Measurements from ENCODE around the gene THOC2. TPM values are rescaled to one million over a fixed set of nuclear protein-coding genes. Genes with fewer than 3 reads are reported as not detected.

THOC2 gene
- total and polyA plus RNA-seq, 2 of the 8 experiments (the other 6 are each of a cell fraction or from before 2014, with no cell fraction given): 32.7 to 68.8 TPM

DNA sequence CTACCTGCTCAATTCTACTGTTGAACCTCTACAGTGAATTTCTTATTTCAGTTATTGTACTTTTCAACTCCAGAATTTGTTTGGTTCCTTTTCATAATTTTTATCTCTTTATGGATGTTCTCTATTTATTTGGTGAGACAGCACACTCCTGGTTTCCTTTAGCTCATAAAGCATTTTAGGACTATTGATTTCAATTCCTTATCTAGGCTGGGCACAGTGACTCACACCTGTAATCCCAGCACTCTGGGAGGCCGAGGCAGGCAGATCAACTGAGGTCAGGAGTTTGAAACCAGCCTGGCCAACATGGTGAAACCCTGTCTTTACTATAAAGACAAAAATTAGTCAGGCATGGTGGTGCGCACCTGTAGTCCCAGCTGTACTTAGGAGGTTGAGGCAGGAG lies 57.7 kb downstream of the THOC2 start:
- no peak overlapping the region for H2AFZ ChIP-seq (ENCODE audit: low read length)
- no peak overlapping the region for H3K23ac ChIP-seq (ENCODE audit: insufficient read length)
- no peak overlapping the region for H3K14ac ChIP-seq (ENCODE audit: insufficient read length)
- FAIRE-seq: no peak
- no peak overlapping the region for H4K8ac ChIP-seq (ENCODE audit: extremely low read depth, insufficient read depth, low read length)
- WGBS, 2 experiments (ENCODE audit: extremely low coverage in 1 of 2, insufficient coverage in 1 of 2, insufficient read length in 1 of 2, insufficient replicate concordance in 2 of 2, low coverage in 1 of 2, low lambda C conversion rate in 2 of 2, missing lambda C conversion rate in 1 of 2): 95% methylated on average over 2 of the region's 2 CpGs; no CpG with 5 or more reads in 1 of the 2 experiments
- no peak overlapping the region for H2BK120ac ChIP-seq (replicated peaks; ENCODE audit: low read depth, low read length)
- no peak overlapping the region for H4K91ac ChIP-seq (replicated peaks; ENCODE audit: insufficient read length, low read length)
- POLR2A ChIA-PET (ENCODE audit: partially characterized antibody): interaction anchor here (0.7 kb wide), 1 partner anchor 221 kb away, joined by 3 read pairs; no protein-coding TSS in a partner anchor
- no peak overlapping the region for H3K4me3 ChIP-seq (ENCODE audit: extremely low read depth in 1 of 4, insufficient read depth in 2 of 4, low read depth in 3 of 4, low read length in 4 of 4)
- no peak overlapping the region for H3K18ac ChIP-seq (ENCODE audit: extremely low read depth, low read length)
- H3K56ac ChIP-seq (replicated peaks; ENCODE audit: insufficient read length, low read depth, low read length): no peak overlapping the region
- no peaks in the 10 kb centered on the region for H4K20me1 ChIP-seq (replicated peaks in 1 of 2; ENCODE audit: control insufficient read depth in 1 of 2, insufficient read depth in 2 of 2, low read length in 2 of 2)
- no peaks in the 10 kb centered on the region for H3K9me3 ChIP-seq (ENCODE audit: insufficient read depth in 2 of 2, low read depth in 1 of 2, low read length in 1 of 2)
- no peak overlapping the region for H2AK5ac ChIP-seq (ENCODE audit: low read depth, low read length)
- no peaks in the 10 kb centered on the region for H3K4me1 ChIP-seq (replicated peaks in 1 of 4; ENCODE audit: control insufficient read depth in 3 of 4, insufficient read depth in 4 of 4, low read length in 3 of 4)
- H3K36me3 ChIP-seq (ENCODE audit: control insufficient read depth in 2 of 4, insufficient read depth in 4 of 4, low read length in 3 of 4): peaks cover 0 to 16% (median 1%) of the 10 kb centered on the region in 4 experiments; a peak in 3 of 8 replicates
- H4K5ac ChIP-seq (ENCODE audit: insufficient read length, low read depth, low read length): no peak overlapping the region
- H3K9ac ChIP-seq (replicated peaks in 1 of 4; ENCODE audit: extremely low read depth in 1 of 4, low read depth in 3 of 4, low read length in 3 of 4): no peak overlapping the region
- H2BK20ac ChIP-seq (ENCODE audit: low read length): no peak overlapping the region
- no peak overlapping the region for H2BK5ac ChIP-seq (ENCODE audit: low read depth, low read length)
- no peak overlapping the region for H3K4me2 ChIP-seq (ENCODE audit: insufficient read depth in 1 of 2, low read depth in 2 of 2, low read length in 2 of 2)
- H3K79me1 ChIP-seq (ENCODE audit: low read depth, low read length): no peaks in the 10 kb centered on the region
- H2BK12ac ChIP-seq (ENCODE audit: low read depth, low read length): no peak overlapping the region
- CTCF ChIA-PET (ENCODE audit: partially characterized antibody): no interaction called here
- no peak overlapping the region for H3K27ac ChIP-seq (ENCODE audit: low read depth, low read length)
- no peaks in the 10 kb centered on the region for H3K23me2 ChIP-seq (ENCODE audit: low read depth, low read length)
- H3K4ac ChIP-seq (replicated peaks; ENCODE audit: insufficient read length, low read depth, low read length): no peak overlapping the region
- H2BK15ac ChIP-seq (ENCODE audit: low read length): no peak overlapping the region
- no peaks in the 10 kb centered on the region for H3K27me3 ChIP-seq (replicated peaks in 1 of 4; ENCODE audit: control insufficient read depth in 3 of 4, extremely low read depth in 1 of 4, insufficient read depth in 3 of 4, low read length in 3 of 4)
- H3K79me2 ChIP-seq (ENCODE audit: control insufficient read depth in 1 of 2, insufficient read depth in 2 of 2, low read length in 2 of 2): no peaks in the 10 kb centered on the region
- no peak for DNase-seq (ENCODE audit: low read depth in 1 of 2, low spot score in 2 of 2)
- no peak for TF ChIP-seq BRCA1 (IDR thresholded peaks at IDR 0.05; ENCODE audit: low read depth, low read length)
- TF ChIP-seq SIX5 (IDR thresholded peaks at IDR 0.05; ENCODE audit: low read depth, low read length): no peak
- TF ChIP-seq EGR1 (IDR thresholded peaks at IDR 0.05; ENCODE audit: borderline replicate concordance, low read depth, low read length): no peak
- TF ChIP-seq HDAC6 (IDR thresholded peaks at IDR 0.05; ENCODE audit: low read depth, low read length): no peak
- TF ChIP-seq KDM1A (IDR thresholded peaks at IDR 0.05; ENCODE audit: borderline replicate concordance, low read length): no peak
- no peak for TF ChIP-seq NRF1 (IDR thresholded peaks at IDR 0.05; ENCODE audit: low read depth, low read length)
- TF ChIP-seq SP4 (IDR thresholded peaks at IDR 0.05; ENCODE audit: low read length): no peak
- TF ChIP-seq RXRA (IDR thresholded peaks at IDR 0.05; ENCODE audit: insufficient read depth, low read depth, low read length): no peak
- no peak for TF ChIP-seq CREB1 (IDR thresholded peaks at IDR 0.05)
- no peak for TF ChIP-seq BACH1 (IDR thresholded peaks at IDR 0.05; ENCODE audit: low read length)
- TF ChIP-seq TEAD4 (IDR thresholded peaks at IDR 0.05; ENCODE audit: low read depth, low read length): no peak
- TF ChIP-seq, protein P1, sequence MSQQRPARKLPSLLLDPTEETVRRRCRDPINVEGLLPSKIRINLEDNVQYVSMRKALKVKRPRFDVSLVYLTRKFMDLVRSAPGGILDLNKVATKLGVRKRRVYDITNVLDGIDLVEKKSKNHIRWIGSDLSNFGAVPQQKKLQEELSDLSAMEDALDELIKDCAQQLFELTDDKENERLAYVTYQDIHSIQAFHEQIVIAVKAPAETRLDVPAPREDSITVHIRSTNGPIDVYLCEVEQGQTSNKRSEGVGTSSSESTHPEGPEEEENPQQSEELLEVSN (IDR thresholded peaks at IDR 0.05): no peak
- no peak for TF ChIP-seq RFX5 (IDR thresholded peaks at IDR 0.05; ENCODE audit: borderline replicate concordance, low read depth, low read length)
- TF ChIP-seq GABPA (IDR thresholded peaks at IDR 0.05; ENCODE audit: borderline replicate concordance, insufficient read depth, low read length): no peak
- TF ChIP-seq EP300 (IDR thresholded peaks at IDR 0.05; ENCODE audit: borderline replicate concordance in 1 of 2, low read depth in 2 of 2, low read length in 2 of 2): no peak
